Measurements from ENCODE around the gene ERCC6.

- TF ChIP-seq CTCF (conservative IDR thresholded peaks at IDR 0.05 in 1 of 2, IDR thresholded peaks at IDR 0.05 in 1 of 2; ENCODE audit: extremely low read depth in 1 of 2, insufficient read depth in 1 of 2, low read depth in 1 of 2, low read length in 2 of 2) (no peak), EZH2 (IDR thresholded peaks at IDR 0.05; ENCODE audit: borderline replicate concordance, low read length) (no peak)
These were observed 41.6 kb downstream of the ERCC6 start for GRCh38 chr10:49497358-49497757.
